IgD-negative memory B cell (primary cell): Measurements from ENCODE around the gene NPR3. TPM values are rescaled to one million over a fixed set of nuclear protein-coding genes. Genes with fewer than 3 reads are reported as not detected.
"Not testable (repeated sequence)": the region's sequence is repeated elsewhere in the genome, so short reads cannot be mapped to it uniquely, and the experiment has no call there.

ENCODE experiments used
- H3K27ac Mint-ChIP-seq, 3 donors: one replicate each; pipeline ENCODE4 v1.8.0; 2020 to 2022; ENCODE audit warnings: mild to moderate bottlenecking in 3 of 3, mixed read lengths in 3 of 3, moderate library complexity in 1 of 3
- H3K27me3 Mint-ChIP-seq: one replicate; pipeline ENCODE4 v1.8.0; 2021; ENCODE audit warnings: mixed read lengths
- H3K36me3 Mint-ChIP-seq: one replicate; pipeline ENCODE4 v1.8.0; 2020; ENCODE audit warnings: mild to moderate bottlenecking, mixed read lengths
- H3K4me1 Mint-ChIP-seq, 3 donors: one replicate each; pipeline ENCODE4 v1.8.0; 2020 to 2022; ENCODE audit warnings: mixed read lengths in 3 of 3, mild to moderate bottlenecking in 1 of 3
- H3K4me3 Mint-ChIP-seq, 4 donors: one replicate each; pipeline ENCODE4 v1.8.0; 2020 to 2022; ENCODE audit warnings: mild to moderate bottlenecking in 4 of 4, mixed read lengths in 4 of 4, moderate library complexity in 3 of 4
- H3K9me3 Mint-ChIP-seq, 3 donors: one replicate each; pipeline ENCODE4 v1.8.0; 2020 to 2021; ENCODE audit warnings: mixed read lengths in 3 of 3, mild to moderate bottlenecking in 1 of 3
- polyA plus RNA-seq: library from polyadenylated mRNA; unstranded; fragments of 300-500 nt; fragmentation: Illumina TruSeq; gene quantifications from one replicate; pipeline ENCODE4 v1.2.3, GENCODE V29; 2021

NPR3 gene
- polyA plus RNA-seq, 1 donor from 2014 or later, result not detected

DNA sequence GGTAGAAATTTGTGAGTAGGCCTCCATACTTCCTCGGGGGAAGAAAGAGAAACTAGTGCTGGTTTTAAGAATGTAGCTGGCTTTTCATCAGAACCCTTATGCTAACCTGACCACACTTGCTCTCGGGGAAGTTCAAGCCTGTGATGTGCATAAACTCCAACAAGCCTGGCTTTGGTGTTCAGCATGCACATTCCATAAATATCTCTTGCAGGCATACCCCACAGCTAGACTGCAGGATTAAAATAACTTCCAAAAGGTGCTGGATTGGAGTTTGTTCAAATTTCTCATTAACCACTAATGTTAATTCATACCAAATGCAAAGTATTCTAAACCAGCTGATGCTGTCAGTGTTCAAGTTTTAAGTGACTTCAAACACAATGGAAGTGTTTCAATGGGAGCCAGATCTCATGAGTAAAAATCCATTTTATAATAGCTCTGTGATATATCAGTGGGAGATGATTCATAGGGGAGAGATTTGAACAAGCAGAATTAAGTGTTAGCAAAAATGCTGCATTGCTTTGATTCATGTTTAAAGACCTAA lies 79.4 kb downstream of the NPR3 start:
- Mint-ChIP-seq H3K4me1 (no peaks in the 10 kb centered on the region), H3K9me3 (peaks cover 0 to 3% (median 2%) of the 10 kb centered on the region in 3 donors), H3K36me3 (no peaks in the 10 kb centered on the region), H3K27ac (no peak overlapping the region), H3K4me3 (no peak overlapping the region), H3K27me3 (peaks cover 3% of the 10 kb centered on the region)

DNA sequence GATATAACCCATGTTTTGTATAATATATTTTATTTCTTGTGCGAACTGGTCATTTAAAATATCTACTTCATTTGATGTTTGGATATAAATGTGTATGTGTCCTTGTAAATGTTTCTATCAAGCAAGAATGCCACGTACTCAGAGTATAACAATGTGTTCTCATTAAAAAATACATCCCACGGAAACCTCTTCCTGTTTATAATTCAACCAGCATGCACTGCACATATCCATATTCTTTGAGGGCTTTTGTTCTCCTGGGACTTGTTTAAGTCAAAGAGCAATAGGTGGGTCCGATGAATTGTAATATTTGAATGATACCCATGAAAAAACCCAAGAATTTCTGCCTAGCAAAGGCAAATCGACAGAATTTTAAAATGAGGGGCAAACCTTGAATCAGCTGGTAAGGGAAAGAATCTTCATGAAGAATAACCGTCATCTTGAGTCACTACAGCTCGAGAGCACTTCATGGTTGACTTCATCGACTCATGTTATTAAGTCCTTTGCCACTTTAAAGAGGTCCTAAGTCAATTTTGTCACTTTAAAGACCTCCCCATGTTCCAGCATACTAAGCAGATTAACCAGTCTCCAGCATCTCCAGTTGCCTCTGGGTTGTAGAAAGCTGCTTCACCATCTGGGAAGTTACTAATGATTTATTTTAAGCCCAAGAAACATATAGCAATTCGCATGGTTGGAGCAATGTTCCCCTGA lies 80.6 kb downstream of the NPR3 start:
- no peaks in the 10 kb centered on the region for H3K4me1 Mint-ChIP-seq
- H3K27ac Mint-ChIP-seq, result no peak overlapping the region
- peaks cover 3 to 6% (median 4%) of the 10 kb centered on the region in 3 donors for H3K9me3 Mint-ChIP-seq
- H3K27me3 Mint-ChIP-seq, result peaks cover 2% of the 10 kb centered on the region
- no peak overlapping the region for H3K4me3 Mint-ChIP-seq
- H3K36me3 Mint-ChIP-seq, result no peaks in the 10 kb centered on the region

DNA sequence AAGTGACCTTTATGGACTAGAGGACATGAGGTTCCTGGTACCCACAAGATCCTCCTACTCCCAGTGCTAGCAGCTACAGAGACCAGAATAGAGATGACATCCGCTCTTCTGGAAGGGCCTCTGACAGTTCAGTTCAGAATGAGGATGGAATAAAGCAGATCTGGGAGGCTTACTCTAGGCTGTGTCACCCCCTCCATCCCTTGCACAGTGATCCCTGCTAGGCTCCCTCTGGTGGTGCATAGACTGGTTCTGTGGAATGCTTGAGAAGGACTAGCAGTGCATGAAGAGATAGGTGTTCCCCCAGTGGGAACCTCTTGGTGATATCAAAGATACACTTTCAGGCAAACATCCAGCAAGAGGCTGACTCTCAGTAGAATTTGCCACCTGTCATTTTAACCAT lies 83.0 kb downstream of the NPR3 start:
- Mint-ChIP-seq H3K27ac (no peak overlapping the region), H3K4me1 (no peaks in the 10 kb centered on the region), H3K27me3 (peaks cover 2% of the 10 kb centered on the region), H3K9me3 (peaks cover 0 to 11% (median 7%) of the 10 kb centered on the region in 3 donors), H3K36me3 (no peaks in the 10 kb centered on the region), H3K4me3 (no peak overlapping the region)

- no peaks in the 10 kb centered on the region for H3K4me1 Mint-ChIP-seq
- peaks cover 7 to 23% (median 10%) of the 10 kb centered on the region in 3 donors for H3K9me3 Mint-ChIP-seq
- H3K36me3 Mint-ChIP-seq, result no peaks in the 10 kb centered on the region
- no peak overlapping the region for H3K4me3 Mint-ChIP-seq
- no peak overlapping the region for H3K27ac Mint-ChIP-seq
- H3K27me3 Mint-ChIP-seq, result no peaks in the 10 kb centered on the region
Measured at GRCh38 chr5:32802764-32803163, 91.6 kb downstream of the NPR3 start.

- peaks cover 7 to 20% (median 10%) of the 10 kb centered on the region in 3 donors for H3K9me3 Mint-ChIP-seq
- no peaks in the 10 kb centered on the region for H3K4me1 Mint-ChIP-seq
- H3K27me3 Mint-ChIP-seq, result no peaks in the 10 kb centered on the region
- H3K27ac Mint-ChIP-seq, result no peak overlapping the region
- no peak overlapping the region for H3K4me3 Mint-ChIP-seq
- H3K36me3 Mint-ChIP-seq, result no peaks in the 10 kb centered on the region
Measured at GRCh38 chr5:32803656-32804055, 92.5 kb downstream of the NPR3 start.

GRCh38 chr5:32805462-32805861 lies 94.3 kb downstream of the NPR3 start:
- peaks cover 3 to 12% (median 10%) of the 10 kb centered on the region in 3 donors for H3K9me3 Mint-ChIP-seq
- not testable (repeated sequence) for H3K27ac Mint-ChIP-seq, H3K4me3 Mint-ChIP-seq, H3K27me3 Mint-ChIP-seq, H3K4me1 Mint-ChIP-seq, H3K36me3 Mint-ChIP-seq

DNA sequence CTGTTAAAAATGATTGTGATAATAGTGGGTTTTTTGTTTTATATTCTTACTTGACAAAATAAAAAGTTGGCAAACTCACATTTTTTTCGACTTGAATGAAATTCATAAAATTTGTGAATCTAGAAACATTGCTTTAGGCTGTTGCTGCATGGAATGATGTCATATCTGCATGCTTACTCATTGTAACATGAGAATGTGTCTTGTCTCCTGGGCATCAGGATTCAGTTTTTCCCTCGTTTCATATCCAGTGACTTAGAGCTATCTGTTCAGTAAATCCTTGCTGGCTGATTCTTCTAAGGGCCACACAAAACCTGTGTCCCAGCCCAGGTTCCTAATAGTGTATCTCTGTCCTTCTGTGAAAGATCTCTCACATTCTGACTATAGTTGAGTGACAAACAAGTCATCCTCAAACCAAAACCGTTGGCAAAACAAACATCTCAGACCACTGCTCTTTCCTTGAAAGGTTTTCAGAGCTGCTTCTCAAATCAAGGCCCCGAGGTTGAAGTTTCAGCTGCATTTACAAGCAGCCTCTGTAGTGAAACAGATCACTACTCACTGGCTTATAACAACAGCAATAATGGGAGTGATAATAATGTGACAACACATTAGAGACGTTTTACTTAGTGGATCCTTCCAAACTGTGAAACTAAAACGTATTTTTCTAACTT lies 95.0 kb downstream of the NPR3 start:
- no peaks in the 10 kb centered on the region for H3K36me3 Mint-ChIP-seq
- H3K27ac Mint-ChIP-seq, result no peak overlapping the region
- H3K4me1 Mint-ChIP-seq, result no peaks in the 10 kb centered on the region
- no peak overlapping the region for H3K4me3 Mint-ChIP-seq
- peaks cover 3 to 10% (median 8%) of the 10 kb centered on the region in 3 donors for H3K9me3 Mint-ChIP-seq
- no peaks in the 10 kb centered on the region for H3K27me3 Mint-ChIP-seq

DNA sequence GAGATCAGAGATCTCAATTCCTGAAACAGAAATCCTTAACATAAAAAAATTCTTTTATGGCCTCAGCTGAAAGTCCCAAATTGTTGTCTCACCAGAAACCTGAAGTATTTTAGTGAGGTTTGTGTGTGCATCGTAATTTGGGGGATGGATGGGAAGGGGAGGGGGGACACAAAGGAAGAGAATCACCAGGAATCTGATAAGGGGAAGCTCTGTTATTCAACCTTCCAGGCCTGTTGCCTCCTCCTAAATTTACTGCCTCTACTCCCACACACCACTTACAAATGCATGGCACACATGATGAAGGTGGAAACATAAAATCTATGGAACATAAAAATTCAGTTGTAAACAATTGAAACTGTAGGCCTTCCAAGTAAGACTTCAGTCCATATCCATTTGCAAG lies 97.7 kb downstream of the NPR3 start:
- Mint-ChIP-seq H3K4me3 (no peak overlapping the region), H3K36me3 (no peaks in the 10 kb centered on the region), H3K9me3 (peaks cover 0 to 7% (median 2%) of the 10 kb centered on the region in 3 donors), H3K27ac (no peak overlapping the region), H3K27me3 (no peaks in the 10 kb centered on the region), H3K4me1 (no peaks in the 10 kb centered on the region)

GRCh38 chr5:32810804-32811203 lies 99.7 kb downstream of the NPR3 start:
- Mint-ChIP-seq H3K36me3 (no peaks in the 10 kb centered on the region), H3K9me3 (peaks cover 0 to 11% (median 2%) of the 10 kb centered on the region in 3 donors), H3K27ac (no peak overlapping the region), H3K4me1 (no peaks in the 10 kb centered on the region), H3K27me3 (no peaks in the 10 kb centered on the region), H3K4me3 (no peak overlapping the region)

DNA sequence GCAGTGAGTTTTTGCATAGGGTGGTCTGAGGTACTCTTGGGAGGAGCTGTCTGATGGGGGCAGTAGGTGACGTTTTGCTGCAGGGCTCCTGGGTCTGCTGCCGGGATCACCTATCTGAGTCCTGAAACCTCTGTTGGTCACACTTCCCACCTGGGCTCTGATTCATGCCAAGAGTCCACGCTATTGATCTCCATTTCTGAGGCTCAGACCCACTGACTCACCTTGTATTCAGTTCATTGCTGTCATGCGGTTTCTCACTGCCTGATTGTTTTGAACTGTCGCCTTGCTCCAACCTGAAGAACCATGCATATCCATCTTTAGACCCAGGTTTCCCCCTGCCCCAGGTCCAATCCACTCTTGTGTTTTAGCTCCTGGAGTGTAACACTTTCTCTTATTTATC lies 101.3 kb downstream of the NPR3 start:
- no peaks in the 10 kb centered on the region for H3K36me3 Mint-ChIP-seq
- H3K27me3 Mint-ChIP-seq, result peaks cover 1% of the 10 kb centered on the region
- H3K27ac Mint-ChIP-seq, result no peak overlapping the region
- no peaks in the 10 kb centered on the region for H3K4me1 Mint-ChIP-seq
- H3K9me3 Mint-ChIP-seq, result peaks cover 0 to 12% (median 2%) of the 10 kb centered on the region in 3 donors
- no peak overlapping the region for H3K4me3 Mint-ChIP-seq

DNA sequence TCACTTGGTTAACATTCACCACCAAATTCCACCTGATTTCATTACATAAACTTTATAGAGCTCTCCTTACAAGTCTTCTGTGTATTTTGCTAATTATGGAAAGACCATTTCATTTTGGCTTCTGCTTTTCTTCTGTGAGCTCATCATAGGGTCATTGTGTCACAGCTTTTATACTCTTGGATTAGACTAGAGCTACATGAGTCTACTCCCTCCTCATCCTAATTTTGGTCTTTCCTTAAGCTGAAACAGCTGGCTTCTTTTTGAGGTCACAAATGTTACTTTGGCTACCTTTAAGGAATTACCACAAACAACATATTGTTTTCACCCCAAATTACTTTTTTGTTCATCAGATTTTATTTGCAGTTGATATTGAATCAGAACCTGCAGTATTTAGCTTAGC lies 103.0 kb downstream of the NPR3 start:
- H3K36me3 Mint-ChIP-seq, result no peaks in the 10 kb centered on the region
- peaks cover 0 to 11% (median 2%) of the 10 kb centered on the region in 3 donors for H3K9me3 Mint-ChIP-seq
- H3K27ac Mint-ChIP-seq, result no peak overlapping the region
- no peaks in the 10 kb centered on the region for H3K4me1 Mint-ChIP-seq
- H3K27me3 Mint-ChIP-seq, result peaks cover 1% of the 10 kb centered on the region
- H3K4me3 Mint-ChIP-seq, result no peak overlapping the region

GRCh38 chr5:32814620-32815019 lies 103.5 kb downstream of the NPR3 start:
- peaks cover 0 to 11% (median 2%) of the 10 kb centered on the region in 3 donors for H3K9me3 Mint-ChIP-seq
- H3K27ac Mint-ChIP-seq, result no peak overlapping the region
- no peaks in the 10 kb centered on the region for H3K4me1 Mint-ChIP-seq
- H3K27me3 Mint-ChIP-seq, result peaks cover 1% of the 10 kb centered on the region
- no peaks in the 10 kb centered on the region for H3K36me3 Mint-ChIP-seq
- H3K4me3 Mint-ChIP-seq, result no peak overlapping the region

- H3K4me3 Mint-ChIP-seq, result no peak overlapping the region
- no peaks in the 10 kb centered on the region for H3K36me3 Mint-ChIP-seq
- H3K27ac Mint-ChIP-seq, result no peak overlapping the region
Measured at GRCh38 chr5:32827981-32828380, 116.9 kb downstream of the NPR3 start.

GRCh38 chr5:32828492-32828891 lies 117.4 kb downstream of the NPR3 start:
- no peak overlapping the region for H3K27ac Mint-ChIP-seq
- no peaks in the 10 kb centered on the region for H3K36me3 Mint-ChIP-seq
- no peak overlapping the region for H3K4me3 Mint-ChIP-seq
- H3K4me1 Mint-ChIP-seq, result no peaks in the 10 kb centered on the region
- no peaks in the 10 kb centered on the region for H3K27me3 Mint-ChIP-seq
- H3K9me3 Mint-ChIP-seq, result peaks cover 0 to 3% (median 0%) of the 10 kb centered on the region in 3 donors

More at GRCh38 chr5:32827981-32828380, 116.9 kb downstream of the NPR3 start:
- Mint-ChIP-seq H3K27me3 (no peaks in the 10 kb centered on the region), H3K9me3 (peaks cover 0 to 2% (median 0%) of the 10 kb centered on the region in 3 donors), H3K4me1 (no peaks in the 10 kb centered on the region)

DNA sequence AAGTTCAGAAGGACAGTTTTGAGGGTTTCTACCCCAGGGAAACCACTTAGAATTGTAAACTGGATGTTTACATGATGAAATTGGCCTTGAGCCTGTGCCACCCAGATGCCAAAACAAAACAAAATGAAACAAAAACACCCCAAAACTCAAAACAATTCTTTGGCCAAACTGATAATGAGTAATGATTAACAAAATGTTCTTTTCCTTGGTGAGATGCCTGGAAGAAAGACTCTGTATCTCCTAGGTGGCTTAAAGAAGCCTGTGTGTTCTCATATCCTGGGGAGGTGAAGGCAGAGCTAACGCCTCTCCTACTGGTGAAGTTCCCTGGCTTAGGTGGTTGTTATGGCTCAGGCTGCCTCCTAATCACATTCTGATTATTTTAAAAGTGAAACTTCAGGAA lies 120.5 kb downstream of the NPR3 start:
- no peak overlapping the region for H3K27ac Mint-ChIP-seq
- H3K4me1 Mint-ChIP-seq, result no peaks in the 10 kb centered on the region
- no peaks in the 10 kb centered on the region for H3K27me3 Mint-ChIP-seq
- no peaks in the 10 kb centered on the region for H3K36me3 Mint-ChIP-seq
- H3K9me3 Mint-ChIP-seq, result peaks cover 3% of the 10 kb centered on the region in 3 donors
- H3K4me3 Mint-ChIP-seq, result no peak overlapping the region
